HG02870 (cell line): Measurements from ENCODE around the gene PNN.
"Not testable (repeated sequence)": the region's sequence is repeated elsewhere in the genome, so short reads cannot be mapped to it uniquely, and the experiment has no call there.

ENCODE experiments used
- ATAC-seq: cut with Tn5 transposase; IDR thresholded peaks from one replicate; pipeline ENCODE4 v1.9.1; 2021; ENCODE audit warnings: mild to moderate bottlenecking, moderate library complexity; ENCODE audit not compliant: unreplicated experiment

PNN gene

GRCh38 chr14:39180553-39180952 is 5.5 kb downstream of the PNN start:
- no peak for ATAC-seq

GRCh38 chr14:39181026-39181692 is 6.1 kb downstream of the PNN start:
- ATAC-seq: no peak

GRCh38 chr14:39181693-39182047 is 6.6 kb downstream of the PNN start:
- ATAC-seq: no peak

- no peak for ATAC-seq
Observed at GRCh38 chr14:39182770-39183684, 8.0 kb downstream of the PNN start.

GRCh38 chr14:39183685-39184003 is 8.6 kb downstream of the PNN start:
- not testable (repeated sequence) for ATAC-seq

- ATAC-seq: no peak
Observed at GRCh38 chr14:39184628-39185255, 9.7 kb downstream of the PNN start.

GRCh38 chr14:39185256-39186049 is 10.4 kb downstream of the PNN start:
- ATAC-seq: no peak

- ATAC-seq: no peak
Observed at GRCh38 chr14:39186941-39187525, 12.0 kb downstream of the PNN start.

- ATAC-seq: no peak
Observed at GRCh38 chr14:39203659-39204606, 28.9 kb downstream of the PNN start.

- ATAC-seq: not testable (repeated sequence)
Observed at GRCh38 chr14:39207430-39207829, 32.4 kb downstream of the PNN start.

- ATAC-seq: no peak
Observed at GRCh38 chr14:39211109-39211741, 36.2 kb downstream of the PNN start.

GRCh38 chr14:39212034-39212433 is 37.0 kb downstream of the PNN start:
- ATAC-seq: no peak

GRCh38 chr14:39212693-39213092 is 37.6 kb downstream of the PNN start:
- no peak for ATAC-seq

GRCh38 chr14:39217214-39217879 is 42.3 kb downstream of the PNN start:
- no peak for ATAC-seq

GRCh38 chr14:39218171-39218769 is 43.2 kb downstream of the PNN start:
- no peak for ATAC-seq

- ATAC-seq: no peak
Observed at GRCh38 chr14:39219075-39219499, 44.0 kb downstream of the PNN start.

GRCh38 chr14:39220473-39220872 is 45.4 kb downstream of the PNN start:
- ATAC-seq: not testable (repeated sequence)

- ATAC-seq: no peak
Observed at GRCh38 chr14:39228044-39228443, 53.0 kb downstream of the PNN start.
